IMR-90 (cell line): ENCODE measurements around the gene TNKS2. TPM values are rescaled to one million over a fixed set of nuclear protein-coding genes. Genes with fewer than 3 reads are reported as not detected.

Experiments
- ATAC-seq: fragments of 200-7000 bp; cut with Tn5 transposase; 2 replicates; pipeline ENCODE4 v1.9.1; 2020; ENCODE audit warnings: low read depth, mild to moderate bottlenecking, moderate library complexity
- BruUV-seq: library from RNA; stranded (reverse); fragments of 400-500 nt; replicated peaks from 2 replicates; lab custom pipeline; 2021; lab: Mats Ljungman, UMichigan
- CTCF ChIA-PET: fragments of 300-600 bp; formaldehyde crosslinking; extraction: SDS; loops from one replicate; lab custom pipeline; 2021; ENCODE audit warnings: antibody characterized with exemption; lab: Yijun Ruan, JAX
- POLR2A ChIA-PET: fragments of 300-600 bp; sonication (Branson Sonifier 250); formaldehyde crosslinking; loops from one replicate; lab custom pipeline; 2022; ENCODE audit warnings: antibody characterized with exemption; ENCODE audit not compliant: unreplicated experiment; lab: Charles Lee
- DNase-seq: peaks from one replicate; pipeline ENCODE4 v3.0.0; 2013
- H2AFZ ChIP-seq: replicated peaks from 2 replicates; pipeline ENCODE3; 2013; ENCODE audit warnings: low read length, mild to moderate bottlenecking; ENCODE audit not compliant: poor library complexity
- H2AK5ac ChIP-seq: 2 replicates; pipeline ENCODE4 v1.6.1; 2013; ENCODE audit warnings: low read depth, low read length, inconsistent platforms
- H2AK9ac ChIP-seq: replicated peaks from 2 replicates; pipeline ENCODE3; 2013; ENCODE audit warnings: mild to moderate bottlenecking, low read depth, low read length, moderate library complexity; ENCODE audit not compliant: poor library complexity
- H2BK120ac ChIP-seq: 2 replicates; pipeline ENCODE4 v1.6.1; 2013; ENCODE audit warnings: low read depth, low read length, inconsistent platforms
- H2BK15ac ChIP-seq: 3 replicates; pipeline ENCODE4 v1.6.1; 2013; ENCODE audit warnings: low read depth, low read length, inconsistent platforms
- H2BK20ac ChIP-seq: 2 replicates; pipeline ENCODE4 v1.6.1; 2013; ENCODE audit warnings: low read depth, mild to moderate bottlenecking, inconsistent platforms, low read length, moderate library complexity
- H2BK5ac ChIP-seq: 2 replicates; pipeline ENCODE4 v1.6.1; 2013; ENCODE audit warnings: mild to moderate bottlenecking, low read depth, low read length, inconsistent platforms; ENCODE audit not compliant: poor library complexity, severe bottlenecking
- H3K14ac ChIP-seq: replicated peaks from 2 replicates; pipeline ENCODE4 v1.6.1; 2013; ENCODE audit warnings: low read depth, low read length, inconsistent platforms
- H3K18ac ChIP-seq: 2 replicates; pipeline ENCODE4 v1.6.1; 2013; ENCODE audit warnings: low read depth, low read length, control low read depth
- H3K23ac ChIP-seq: 2 replicates; pipeline ENCODE4 v1.6.1; 2013; ENCODE audit warnings: low read depth, low read length, inconsistent platforms
- H3K27ac ChIP-seq: 2 replicates; pipeline ENCODE4 v1.5.1; 2013; ENCODE audit warnings: mild to moderate bottlenecking, control low read depth, low read length; ENCODE audit not compliant: insufficient read depth
- H3K27me3 ChIP-seq: 2 replicates; pipeline ENCODE4 v1.6.1; 2013; ENCODE audit warnings: low read length; ENCODE audit not compliant: control insufficient read depth, insufficient read depth
- H3K36me3 ChIP-seq: 2 replicates; pipeline ENCODE4 v1.6.1; 2013; ENCODE audit warnings: low read length, mixed read lengths; ENCODE audit not compliant: control insufficient read depth, insufficient read depth
- H3K4ac ChIP-seq: 2 replicates; pipeline ENCODE4 v1.6.1; 2013; ENCODE audit warnings: low read depth, low read length, inconsistent platforms
- H3K4me1 ChIP-seq: 2 replicates; pipeline ENCODE4 v1.6.1; 2013; ENCODE audit warnings: low read length, mixed read lengths; ENCODE audit not compliant: control insufficient read depth, insufficient read depth
- H3K4me2 ChIP-seq: 2 replicates; pipeline ENCODE4 v1.6.1; 2013; ENCODE audit warnings: low read depth, mild to moderate bottlenecking, control low read depth, low read length, moderate library complexity
- H3K4me3 ChIP-seq: 2 replicates; pipeline ENCODE4 v1.5.1; 2013; ENCODE audit warnings: low read depth, mild to moderate bottlenecking, control low read depth, low read length, moderate library complexity; ENCODE audit not compliant: insufficient read depth
- H3K56ac ChIP-seq: 2 replicates; pipeline ENCODE4 v1.6.1; 2013; ENCODE audit warnings: low read length, inconsistent platforms; ENCODE audit not compliant: insufficient read depth; ENCODE audit errors: extremely low read depth
- H3K79me1 ChIP-seq, 2 experiments: 2 replicates each; pipeline ENCODE4 v1.6.1; 2013; ENCODE audit warnings: low read length in 2 of 2, inconsistent platforms in 1 of 2, low read depth in 1 of 2
- H3K9ac ChIP-seq: 2 replicates; pipeline ENCODE4 v1.6.1; 2013; ENCODE audit warnings: low read depth, low read length, control low read depth
- H3K9me1 ChIP-seq: 2 replicates; pipeline ENCODE4 v1.6.1; 2013; ENCODE audit warnings: low read length, inconsistent platforms; ENCODE audit not compliant: insufficient read depth
- H3K9me3 ChIP-seq: 2 replicates; pipeline ENCODE4 v1.6.1; 2013; ENCODE audit warnings: low read length; ENCODE audit not compliant: control insufficient read depth, insufficient read depth
- H4K20me1 ChIP-seq: 2 replicates; pipeline ENCODE4 v1.6.1; 2013; ENCODE audit warnings: low read length, inconsistent platforms; ENCODE audit not compliant: insufficient read depth
- H4K5ac ChIP-seq: 2 replicates; pipeline ENCODE4 v1.6.1; 2013; ENCODE audit warnings: mild to moderate bottlenecking, low read depth, low read length, control low read depth
- H4K8ac ChIP-seq, 2 experiments: 2 replicates each; pipeline ENCODE4 v1.6.1; 2013; ENCODE audit warnings: low read depth in 2 of 2, low read length in 2 of 2, control low read depth in 1 of 2, inconsistent platforms in 1 of 2
- H4K91ac ChIP-seq: 2 replicates; pipeline ENCODE4 v1.6.1; 2013; ENCODE audit warnings: low read depth, low read length, inconsistent platforms; ENCODE audit not compliant: insufficient read depth
- BHLHE40 ChIP-seq: fragments of 150-350 bp; IDR thresholded peaks from 2 replicates; pipeline ENCODE4 v1.6.1; 2016; ENCODE audit warnings: mild to moderate bottlenecking, low read depth, low read length
- CEBPB ChIP-seq: IDR thresholded peaks from 2 replicates; pipeline ENCODE4 v1.6.1; 2012; ENCODE audit warnings: low read depth, low read length, improper control_type of control experiment
- CTCF ChIP-seq: conservative IDR thresholded peaks from 2 replicates; pipeline ENCODE4 v1.5.1; 2012; ENCODE audit warnings: mild to moderate bottlenecking, low read depth, low read length, improper control_type of control experiment
- MAFK ChIP-seq: IDR thresholded peaks from 2 replicates; pipeline ENCODE4 v1.6.1; 2012; ENCODE audit warnings: low read depth, low read length, improper control_type of control experiment
- MAZ ChIP-seq: IDR thresholded peaks from 2 replicates; pipeline ENCODE4 v1.6.1; 2012; ENCODE audit warnings: low read depth, mild to moderate bottlenecking, low read length, improper control_type of control experiment, moderate library complexity, borderline replicate concordance
- NFE2L2 ChIP-seq: fragments of 150-350 bp; IDR thresholded peaks from 2 replicates; pipeline ENCODE4 v1.6.1; 2016; ENCODE audit warnings: low read depth, mild to moderate bottlenecking, low read length
- RAD21 ChIP-seq: IDR thresholded peaks from 2 replicates; pipeline ENCODE4 v1.6.1; 2012; ENCODE audit warnings: low read length, improper control_type of control experiment
- WGBS, 2 experiments: methylation state at CpG; one replicate each; pipeline versions ENCODE4 v1.1.5 to v1.1.7; 2013; ENCODE audit warnings: missing lambda C conversion rate in 2 of 2; ENCODE audit not compliant: insufficient read length in 1 of 2; ENCODE audit errors: extremely low coverage in 2 of 2; 5-methylcytosine and 5-hydroxymethylcytosine counted together
- dilution Hi-C: fragments of 300-500 bp; cut with HindIII; formaldehyde crosslinking; loops from one replicate; pipeline ENCODE4 v1.14.3; 2018; ENCODE audit warnings: low sequenced_read_pairs; ENCODE audit not compliant: unreplicated experiment
- in situ Hi-C: fragments of 300-500 bp; cut with MboI; formaldehyde crosslinking; loops from 3 replicates; pipeline ENCODE4 v1.14.3; 2019; ENCODE audit warnings: low sequenced_read_pairs, inconsistent platforms, mixed read lengths
- intact Hi-C: fragments of 100-400 bp; cut with micrococcal nuclease; formaldehyde crosslinking; loops from 2 replicates; pipeline ENCODE4 v1.10.0; 2022
- polyA plus RNA-seq, 3 experiments: library from polyadenylated mRNA; depleted of rRNA; stranded (reverse); fragments of >200 nt; gene quantifications; 2 replicates each; pipeline ENCODE4 v1.2.3, GENCODE V29; 2012; ENCODE audit warnings: low replicate concordance in 1 of 3
- total RNA-seq: library from RNA; depleted of rRNA; stranded (reverse); fragments of >200 nt; gene quantifications from 2 replicates; pipeline ENCODE4 v1.2.3, GENCODE V29; 2012
- TF ChIP-seq, protein P1 (sequence below): fragments of 150-350 bp; IDR thresholded peaks from 2 replicates; pipeline ENCODE4 v1.6.1; 2017; ENCODE audit warnings: mild to moderate bottlenecking, antibody characterized with exemption, low read length, low read depth

Gene TNKS2
- total and polyA plus RNA-seq, 2 of the 4 experiments (the other 2 are of a cell fraction): 17.0 to 41.4 TPM

- intact Hi-C loops: no loop called here
Observed at GRCh38 chr10:91785830-91786229, 12.4 kb upstream of the TNKS2 start.

More at GRCh38 chr10:91785830-91786229, 12.4 kb upstream of the TNKS2 start:
- Histone ChIP-seq H3K27ac (no peak overlapping the region), H3K9me3 (no peaks in the 10 kb centered on the region), H3K4me1 (no peaks in the 10 kb centered on the region), H3K14ac (no peak overlapping the region), H3K4me2 (no peak overlapping the region), H3K27me3 (peaks cover 11% of the 10 kb centered on the region), H3K18ac (no peak overlapping the region), H3K36me3 (no peaks in the 10 kb centered on the region), H4K5ac (no peak overlapping the region), H3K23ac (no peak overlapping the region), H2AFZ (no peak overlapping the region), H4K20me1 (no peaks in the 10 kb centered on the region), H2AK5ac (no peak overlapping the region), H3K9ac (no peak overlapping the region), H2AK9ac (no peak overlapping the region), H4K8ac (no peak overlapping the region), H4K91ac (no peak overlapping the region), H3K4ac (no peak overlapping the region), H2BK5ac (no peak overlapping the region), H3K9me1 (no peaks in the 10 kb centered on the region), H2BK15ac (no peak overlapping the region), H2BK20ac (no peak overlapping the region), H2BK120ac (no peak overlapping the region), H3K56ac (no peak overlapping the region), H3K4me3 (no peak overlapping the region), H3K79me1 (no peaks in the 10 kb centered on the region)
- whole genome bisulfite sequencing, 2 experiments: no CpG with 5 or more reads among the region's 1 CpG
- DNase-seq: no peak
- dilution Hi-C loops (no loop called here), in situ Hi-C loops (no loop called here)
- ChIA-PET CTCF (interaction anchor here (1.0 kb wide), 1 partner anchor 10 kb away, joined by 3 read pairs; no protein-coding TSS in a partner anchor), POLR2A (no interaction called here)
- no peak for ATAC-seq
- TF ChIP-seq, protein P1, sequence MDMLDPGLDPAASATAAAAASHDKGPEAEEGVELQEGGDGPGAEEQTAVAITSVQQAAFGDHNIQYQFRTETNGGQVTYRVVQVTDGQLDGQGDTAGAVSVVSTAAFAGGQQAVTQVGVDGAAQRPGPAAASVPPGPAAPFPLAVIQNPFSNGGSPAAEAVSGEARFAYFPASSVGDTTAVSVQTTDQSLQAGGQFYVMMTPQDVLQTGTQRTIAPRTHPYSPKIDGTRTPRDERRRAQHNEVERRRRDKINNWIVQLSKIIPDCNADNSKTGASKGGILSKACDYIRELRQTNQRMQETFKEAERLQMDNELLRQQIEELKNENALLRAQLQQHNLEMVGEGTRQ: no peak
- TF ChIP-seq RAD21 (no peak), MAFK (no peak), MAZ (no peak), CEBPB (no peak), NFE2L2 (no peak), CTCF (no peak), BHLHE40 (no peak)
- BruUV-seq: no TSS peak
